ENCODE measurements around the gene SCAND1.

DNA sequence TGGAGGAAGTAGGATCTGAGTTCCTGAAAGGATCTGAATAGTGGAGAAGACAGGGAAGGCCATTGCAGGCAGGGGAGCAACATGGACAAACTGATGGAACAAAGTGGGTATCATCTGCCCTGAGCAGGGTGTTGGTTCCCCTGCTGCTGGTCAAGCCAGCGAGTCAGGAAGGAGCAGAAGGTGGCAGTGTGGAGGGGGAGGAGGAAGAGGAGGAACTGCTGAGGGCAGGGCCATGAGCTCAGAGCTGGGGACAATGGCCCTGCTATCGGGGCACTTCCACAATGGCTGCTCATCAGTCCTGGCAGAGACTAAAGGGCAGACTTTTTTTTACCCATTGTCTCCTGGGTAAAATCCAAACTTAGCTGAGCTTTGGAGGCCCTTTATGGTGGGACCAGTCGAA lies 27.7 kb upstream of the SCAND1 start:
- TF ChIP-seq CTCF (IDR thresholded peaks at IDR 0.05), result no peak
- TF ChIP-seq POLR2A (IDR thresholded peaks at IDR 0.05), result no peak

All from adrenal gland (tissue), 5 donors.